GM10266 (cell line): ENCODE results near the gene RAB32.

Experiments used
- DNase-seq: peaks from one replicate; pipeline ENCODE4 v3.0.0; 2012; ENCODE audit errors: extremely low spot score
- CTCF ChIP-seq: IDR thresholded peaks from 2 replicates; pipeline ENCODE4 v1.5.1; 2012; ENCODE audit warnings: mild to moderate bottlenecking, low read depth; ENCODE audit not compliant: control insufficient read depth, insufficient read depth; ENCODE audit errors: missing control alignments

The RAB32 gene

GRCh38 chr6:146543211-146543939 is at the start of gene RAB32:
Gene RAB32 (plus strand): TSS chr6:146543833. CDS start chr6:146543872, 39 bp downstream.
- peak; percentile 38 for TF ChIP-seq CTCF
- DNase-seq: peak; percentile 81

- no peak for TF ChIP-seq CTCF
- no peak for DNase-seq
Observed at GRCh38 chr6:146498309-146498708, 45.3 kb upstream of the RAB32 start.

- TF ChIP-seq CTCF: no peak
- no peak for DNase-seq
Observed at GRCh38 chr6:146503096-146503495, 40.5 kb upstream of the RAB32 start.

- no peak for DNase-seq
- TF ChIP-seq CTCF: no peak
Observed at GRCh38 chr6:146515212-146515611, 28.4 kb upstream of the RAB32 start.

GRCh38 chr6:146526192-146526591 is 17.4 kb upstream of the RAB32 start:
- DNase-seq: no peak
- no peak for TF ChIP-seq CTCF

- no peak for TF ChIP-seq CTCF
- no peak for DNase-seq
Observed at GRCh38 chr6:146532702-146533101, 10.9 kb upstream of the RAB32 start.

- no peak for TF ChIP-seq CTCF
- no peak for DNase-seq
Observed at GRCh38 chr6:146542881-146543210, 787 bp upstream of the RAB32 start.
